HG03039 (cell line): Measurements from ENCODE around the gene LSM7.

Experiments
- ATAC-seq: cut with Tn5 transposase; IDR thresholded peaks from one replicate; pipeline ENCODE4 v1.9.1; 2021; ENCODE audit warnings: mild to moderate bottlenecking, moderate library complexity; ENCODE audit not compliant: unreplicated experiment

LSM7 gene

DNA sequence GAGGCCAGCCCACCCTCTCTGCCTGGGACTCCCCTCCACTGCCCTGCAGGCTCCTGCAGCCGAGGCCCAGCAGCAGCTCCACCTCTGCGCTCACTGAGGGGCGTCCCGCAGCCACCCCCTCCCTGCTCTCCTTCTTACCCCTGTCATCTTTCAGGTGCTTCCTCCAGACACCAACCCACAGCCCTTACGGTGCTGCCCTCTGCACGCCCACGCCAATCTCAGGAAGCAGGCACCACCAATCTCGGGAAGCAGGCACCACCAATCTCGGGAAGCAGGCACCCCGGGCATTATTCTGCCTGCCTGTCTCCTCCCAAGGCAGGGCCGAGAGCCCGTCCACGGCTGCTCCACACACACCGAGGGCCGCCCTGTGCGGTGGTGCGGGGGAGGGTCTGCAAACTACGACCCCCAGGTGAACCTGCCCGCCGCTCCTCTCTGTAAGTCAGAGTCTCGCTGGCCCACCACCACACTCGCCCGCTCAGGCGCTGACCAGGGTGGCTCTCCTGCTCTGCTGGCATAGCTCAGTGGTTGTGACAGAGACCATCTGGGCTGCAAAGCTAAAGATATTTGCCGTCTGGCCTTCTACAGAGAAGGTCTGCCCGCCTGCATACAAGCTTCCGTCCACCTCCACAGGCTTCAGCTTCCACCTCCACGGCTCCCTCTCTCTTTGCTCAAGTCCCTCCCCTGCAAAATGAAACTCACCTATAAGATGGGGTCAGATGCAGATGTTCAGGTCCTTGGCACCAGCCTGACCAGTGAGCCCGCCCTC, 2.9 kb downstream of the LSM7 start:
- no peak for ATAC-seq

GRCh38 chr19:2324220-2324948, 4.0 kb downstream of the LSM7 start:
- ATAC-seq = no peak

- no peak for ATAC-seq
Observed at GRCh38 chr19:2323707-2324106, 4.7 kb downstream of the LSM7 start.

GRCh38 chr19:2321565-2322283, 6.7 kb downstream of the LSM7 start:
- no peak for ATAC-seq

DNA sequence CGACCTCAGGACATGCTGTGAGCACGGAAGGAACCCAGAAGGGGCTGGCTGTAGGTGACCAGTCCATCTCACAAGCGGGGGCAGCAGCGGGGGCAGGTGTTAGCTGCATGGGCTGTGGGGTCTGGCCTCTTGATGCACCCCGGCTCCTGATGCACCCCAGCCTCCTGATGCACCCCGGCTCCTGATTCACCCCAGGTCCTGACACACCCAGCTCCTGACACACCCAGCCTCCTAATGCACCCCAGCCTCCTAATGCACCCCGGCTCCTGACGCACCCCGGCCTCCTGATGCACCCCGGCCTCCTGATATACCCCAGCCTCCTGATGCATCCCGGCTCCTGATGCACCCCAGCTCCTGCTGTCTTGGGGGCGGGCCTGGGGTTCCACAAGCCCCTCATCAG, 7.4 kb downstream of the LSM7 start:
- ATAC-seq = no peak

DNA sequence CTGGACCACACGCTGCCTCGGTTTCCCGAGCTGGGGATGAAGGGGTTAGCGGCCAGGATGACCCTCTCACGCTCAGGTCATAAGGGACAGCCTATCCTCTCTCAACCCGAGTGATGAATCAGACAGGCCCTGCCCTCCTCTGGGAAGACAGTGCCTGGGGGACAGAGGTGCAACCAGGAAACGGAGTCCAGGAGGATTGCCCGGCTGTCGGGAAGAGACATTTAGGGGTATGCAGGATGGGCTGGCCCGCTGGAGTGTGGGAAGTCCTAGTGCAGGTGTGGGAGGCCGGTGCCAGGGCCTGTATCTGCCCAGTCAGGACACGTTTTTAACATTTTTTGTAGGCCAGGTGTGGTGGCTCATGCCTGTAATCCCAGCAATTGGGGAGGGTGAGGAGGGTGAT, 8.3 kb downstream of the LSM7 start:
- no peak for ATAC-seq

GRCh38 chr19:2319551-2319950, 8.8 kb downstream of the LSM7 start:
- no peak for ATAC-seq

DNA sequence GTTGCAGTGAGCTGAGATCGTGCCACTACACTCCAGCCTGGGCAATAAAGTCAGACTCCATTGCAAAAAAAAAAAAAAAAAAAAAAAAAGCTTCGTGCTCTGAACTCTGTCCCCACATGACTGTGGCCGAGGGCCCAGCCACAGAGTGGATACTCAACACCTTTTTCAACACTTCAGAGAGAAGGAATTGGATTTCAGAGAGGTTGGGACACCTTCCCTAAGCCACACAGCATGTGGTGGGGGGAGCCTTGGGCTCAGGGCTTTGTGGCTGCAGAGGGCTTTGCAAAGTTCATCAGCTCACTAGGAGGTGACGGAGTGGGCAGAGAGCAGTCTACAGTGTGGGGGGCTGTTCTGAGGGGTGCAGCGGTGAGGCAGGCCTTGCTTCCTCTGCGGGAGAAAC, 9.5 kb downstream of the LSM7 start:
- no peak for ATAC-seq

DNA sequence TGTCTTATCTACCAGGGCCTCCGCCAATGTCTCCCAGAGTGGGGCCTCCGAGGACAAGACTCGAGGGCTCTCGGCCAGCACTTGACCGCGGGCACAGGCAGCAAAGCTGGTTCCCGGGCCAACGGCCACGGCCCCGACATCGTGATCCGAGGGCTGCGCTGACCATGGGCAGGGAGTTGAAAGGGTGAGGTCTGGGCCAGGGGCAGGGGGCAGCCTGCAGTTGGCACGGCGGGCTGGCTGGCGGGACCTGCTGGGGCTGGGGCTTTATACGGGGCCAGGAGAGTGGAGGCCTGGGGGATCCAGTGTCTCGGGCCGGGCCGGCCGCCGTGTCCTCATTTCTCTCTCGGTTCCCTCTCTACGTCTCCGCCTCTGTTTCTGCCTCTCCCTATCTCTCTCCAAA, 10.6 kb downstream of the LSM7 start:
- ATAC-seq = no peak

GRCh38 chr19:2317300-2317699, 11.1 kb downstream of the LSM7 start:
- ATAC-seq = no peak

- ATAC-seq = no peak
Observed at GRCh38 chr19:2315818-2316353, 12.5 kb downstream of the LSM7 start.

- ATAC-seq = no peak
Observed at GRCh38 chr19:2315121-2315817, 13.1 kb downstream of the LSM7 start.

GRCh38 chr19:2312820-2313501, 15.4 kb downstream of the LSM7 start:
- ATAC-seq = no peak

- ATAC-seq = no peak
Observed at GRCh38 chr19:2311093-2311492, 17.3 kb downstream of the LSM7 start.

- ATAC-seq = no peak
Observed at GRCh38 chr19:2309734-2310362, 18.5 kb downstream of the LSM7 start.

DNA sequence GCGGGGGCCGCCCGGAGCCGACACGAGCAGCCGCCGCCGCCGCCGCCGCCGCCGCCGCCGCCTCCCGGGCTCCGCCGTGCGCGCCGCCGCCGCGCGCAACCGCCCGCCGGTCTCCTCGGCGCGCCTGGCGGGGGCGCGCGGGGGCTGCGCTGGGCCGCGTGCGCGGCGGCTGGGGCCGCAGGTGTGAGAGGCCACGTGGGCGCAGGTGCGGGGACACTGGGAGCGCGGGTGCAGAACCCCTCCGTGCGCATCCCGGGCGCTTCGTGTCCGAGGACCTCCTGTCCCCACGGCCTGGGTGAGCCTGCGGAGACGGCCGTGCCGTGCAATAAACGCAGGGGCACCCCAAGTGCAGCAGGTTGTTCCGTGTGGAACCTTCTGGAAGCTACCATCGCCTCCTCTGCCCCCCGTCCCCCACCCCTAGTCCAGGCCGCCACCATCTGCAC, 20.3 kb downstream of the LSM7 start, which contains the start of gene LINGO3:
Gene LINGO3 (minus strand): TSS at position 41 of the 443 bp plus-strand sequence. CDS start 16,378 bp downstream, outside the sequence.
- no peak for ATAC-seq

DNA sequence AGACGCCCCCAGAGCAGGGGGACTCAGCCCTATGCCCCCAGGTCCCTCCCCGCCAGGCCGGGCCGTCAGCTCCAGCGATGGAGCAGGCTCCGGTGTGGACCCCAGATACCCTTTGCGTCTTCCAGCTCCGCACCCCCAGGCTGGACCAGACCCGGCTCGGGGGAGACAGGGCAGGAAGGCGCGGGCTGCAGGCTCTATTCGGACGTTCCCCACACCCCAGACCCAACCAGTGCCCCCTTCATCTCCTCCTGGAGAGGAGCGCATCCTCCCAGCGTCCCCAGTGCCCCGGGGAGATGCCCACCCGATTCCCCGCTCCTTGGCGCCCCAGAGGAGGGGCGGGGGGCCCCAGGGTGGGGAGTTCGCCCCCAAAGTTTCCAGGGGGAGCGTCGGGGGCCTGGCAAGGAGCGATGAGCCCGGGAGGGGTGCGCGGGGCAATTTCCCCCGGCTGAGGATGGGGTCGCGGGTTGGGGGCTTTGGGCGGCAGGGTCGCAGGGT, 20.8 kb downstream of the LSM7 start:
- ATAC-seq = no peak

GRCh38 chr19:2306971-2307370, 21.4 kb downstream of the LSM7 start:
- no peak for ATAC-seq

DNA sequence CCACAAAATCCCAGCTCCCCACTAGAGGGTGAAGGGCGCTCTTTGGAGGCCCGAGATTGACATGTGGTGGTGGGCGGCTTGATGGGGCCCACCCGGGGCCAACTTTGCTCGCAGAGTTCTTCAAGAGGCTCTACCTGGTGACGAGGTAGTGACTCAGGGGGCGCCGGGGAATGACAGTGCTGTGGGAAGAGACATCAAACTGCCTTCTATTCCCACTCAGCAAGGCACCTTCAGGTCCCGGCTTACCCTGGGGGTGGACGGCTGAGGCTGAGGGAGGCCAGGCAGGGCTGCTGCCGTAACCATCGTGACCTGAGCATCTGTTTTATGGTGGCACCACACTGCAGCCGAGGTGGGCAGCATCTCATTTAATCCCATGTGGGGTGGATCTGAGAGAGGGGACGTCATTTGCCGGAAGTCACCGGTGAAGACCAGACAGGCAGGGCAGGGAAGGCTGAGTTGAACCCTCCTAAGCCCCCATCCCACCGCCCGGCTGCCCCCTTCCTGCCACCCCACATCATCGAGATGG, 22.0 kb downstream of the LSM7 start:
- ATAC-seq = no peak
